Transverse colon (tissue), 4 donors: Measurements from ENCODE around the gene RBM11.

Source experiments
- CTCF ChIP-seq, 5 experiments: fragments of 200-600 bp in 3 of 5; fragments of 450-650 bp in 2 of 5; sonication (generic) in 3 of 5; IDR thresholded peaks; 1 replicate in 2 of 5; 2 replicates in 3 of 5; pipeline ENCODE4 v1.5.1; 2016 to 2017; ENCODE audit warnings: antibody characterized with exemption in 5 of 5, inconsistent platforms in 3 of 5, mild to moderate bottlenecking in 2 of 5, moderate library complexity in 1 of 5
- EP300 ChIP-seq: sonication (generic); formaldehyde crosslinking; IDR thresholded peaks from one replicate; pipeline ENCODE4 v1.6.1; 2017; ENCODE audit warnings: antibody characterized with exemption, low read depth
- POLR2A ChIP-seq: fragments of 450-650 bp; IDR thresholded peaks from one replicate; pipeline ENCODE4 v1.6.1; 2016; ENCODE audit warnings: antibody characterized with exemption, mild to moderate bottlenecking, moderate library complexity
- POLR2AphosphoS5 ChIP-seq, 3 donors: sonication (generic); formaldehyde crosslinking; IDR thresholded peaks; one replicate each; pipeline ENCODE4 v1.6.1; 2016; ENCODE audit warnings: antibody characterized with exemption in 3 of 3

DNA sequence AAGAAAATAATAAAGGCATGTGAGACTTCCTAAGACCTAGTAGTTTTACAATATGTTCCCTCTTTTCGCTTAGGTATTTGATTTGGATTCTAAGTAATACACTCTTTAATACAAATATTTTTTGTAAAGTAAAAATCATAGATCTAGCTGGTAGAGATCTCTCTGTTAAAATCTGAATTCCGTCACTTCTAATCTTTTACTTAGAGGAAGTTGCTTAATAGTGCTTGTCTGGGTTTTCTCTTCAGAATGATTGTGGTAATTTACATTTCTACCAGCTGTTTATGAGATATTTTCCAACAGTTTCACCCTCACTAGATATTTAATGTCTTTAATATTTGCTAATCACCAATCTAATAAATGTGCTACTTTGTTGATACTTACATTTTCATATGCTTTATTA, 23.3 kb downstream of the RBM11 start:
- TF ChIP-seq CTCF (IDR thresholded peaks at IDR 0.05) = no peak
- no peak for TF ChIP-seq POLR2AphosphoS5 (IDR thresholded peaks at IDR 0.05)
- TF ChIP-seq POLR2A = no peak
- no peak for TF ChIP-seq EP300
